Ovary (tissue), 9 donors: ENCODE data around the gene PGAM1. TPM values are rescaled to one million over a fixed set of nuclear protein-coding genes. Genes with fewer than 3 reads are reported as not detected.
A peak's percentile ranks its signal among the peaks of the same experiment; 100 is the strongest.

Experiments used
- DNase-seq, 5 donors: peaks; one replicate each; pipeline ENCODE4 v3.0.0-alpha.2; 2019 to 2020
- H3K27ac ChIP-seq, 2 donors: fragments of 200-600 bp; one replicate each; pipeline versions ENCODE4 v1.5.1 to v1.8.0; 2019 to 2022
- H3K27me3 ChIP-seq: fragments of 200-600 bp; one replicate; pipeline ENCODE4 v1.8.0; 2022
- H3K36me3 ChIP-seq: fragments of 200-600 bp; sonication (generic); one replicate; pipeline ENCODE4 v1.5.1; 2019
- H3K4me1 ChIP-seq: one replicate; pipeline ENCODE4 v1.8.1; 2013; ENCODE audit warnings: mild to moderate bottlenecking, moderate library complexity; ENCODE audit not compliant: insufficient read depth
- H3K4me3 ChIP-seq: fragments of 200-600 bp; sonication (generic); one replicate; pipeline ENCODE4 v1.5.1; 2017
- H3K9me3 ChIP-seq, 2 donors: fragments of 200-600 bp in 1 of 2; sonication (generic) in 1 of 2; one replicate each; pipeline versions ENCODE4 v1.5.1 to v1.8.1; 2013 to 2019; ENCODE audit warnings: mild to moderate bottlenecking in 1 of 2, moderate library complexity in 1 of 2
- EP300 ChIP-seq: sonication (generic); formaldehyde crosslinking; IDR thresholded peaks from one replicate; pipeline ENCODE4 v1.6.1; 2017; ENCODE audit warnings: antibody characterized with exemption
- POLR2A ChIP-seq: fragments of 450-650 bp; IDR thresholded peaks from one replicate; pipeline ENCODE4 v1.6.1; 2017; ENCODE audit warnings: antibody characterized with exemption, mild to moderate bottlenecking, moderate library complexity
- WGBS, 3 donors: extraction: QIAGEN DNeasy Blood & Tissue Kit in 1 of 3; methylation state at CpG; one replicate each; pipeline versions ENCODE4 v1.1.5 to v1.1.7; 2013 to 2017; 5-methylcytosine and 5-hydroxymethylcytosine counted together
- intact Hi-C, 4 donors: fragments of 100-400 bp; cut with DNase I; formaldehyde crosslinking; loops; one replicate each; pipeline versions ENCODE4 v1.11.0 to v1.15.1; 2022 to 2023
- polyA plus RNA-seq, 2 donors: library from polyadenylated mRNA; stranded (reverse); fragments of 200-250 nt in 1 of 2; fragments of 350-450 nt in 1 of 2; fragmentation: Illumina TruSeq in 1 of 2; extraction: RNeasy Lipid Tissue Mini Kit (QIAGEN cat#74804) in 1 of 2; gene quantifications; one replicate each; pipeline ENCODE4 v1.2.3, GENCODE V29; 2013 to 2014
- total RNA-seq, 7 donors: library from RNA; depleted of rRNA in 2 of 7; stranded (reverse); fragments of >200 nt in 2 of 7; fragmentation: NEBNext Ultra II Directional in 3 of 7; extraction: Animal tissue kit (Norgen Biotek cat#: 25700) in 3 of 7; gene quantifications; one replicate each; pipeline versions ENCODE4 v1.1.0 to v1.2.4, GENCODE V29; 2016 to 2023
- TF ChIP-seq, protein P1 (sequence below), 3 donors: fragments of 450-650 bp in 2 of 3; fragments of 200-600 bp in 1 of 3; IDR thresholded peaks; one replicate each; pipeline versions ENCODE4 v1.5.1 to v1.8.0; 2016 to 2022; ENCODE audit warnings: antibody characterized with exemption in 3 of 3, mild to moderate bottlenecking in 1 of 3
- donor health status: DM: no; HTN: no; CAD: no; lungs with moderate emphysema.
- donor health status: DM: no; HTN: no; CAD: no.
- donor health status: Bipolar disorder and iron deficiency.
- donor health status: DM: yes; HTN: yes; CAD: no.
- donor health status: DM: no; HTN: no; CAD: no.
- donor health status: DM: yes; HTN: yes; CAD: no.

PGAM1 gene
- total and polyA plus RNA-seq, 9 donors, result 98.7 to 255 (median 163) TPM

DNA sequence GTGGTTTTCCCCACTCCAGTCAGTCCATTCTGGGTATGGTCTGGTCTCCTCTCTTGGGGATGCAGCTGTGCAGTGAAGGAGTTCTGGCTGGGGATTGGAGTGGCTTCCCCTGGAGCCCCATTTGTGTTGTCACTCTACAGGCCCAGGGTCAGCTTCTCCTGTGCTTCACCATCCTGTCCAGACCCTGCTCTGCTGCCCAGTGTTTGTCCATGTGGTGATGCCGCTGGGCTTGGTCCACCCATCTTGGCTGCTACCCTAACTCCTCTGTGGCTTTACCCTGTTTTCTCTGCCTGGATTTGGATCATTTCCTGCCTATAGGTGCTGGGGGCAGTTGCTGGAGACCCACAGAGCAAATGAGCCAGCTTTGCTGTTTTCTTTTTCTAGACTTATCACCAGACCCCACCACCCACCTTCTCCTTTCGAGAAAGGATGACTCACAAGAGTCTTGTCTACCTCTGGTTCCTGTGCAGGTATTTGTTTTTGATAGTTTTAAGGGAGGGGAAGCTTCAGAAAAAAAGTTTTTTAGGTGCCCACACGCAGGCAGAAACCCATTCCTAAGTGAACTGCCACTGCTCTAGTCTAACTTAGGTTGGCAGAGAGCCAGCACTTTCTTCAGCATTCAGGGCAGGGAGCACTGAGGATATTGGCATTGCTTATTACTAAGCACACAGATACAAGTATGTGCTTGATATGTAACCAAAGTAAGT is 28.5 kb downstream of the PGAM1 start:
- peak in 2 of 5 donors; percentile 30 to 37 for DNase-seq
- 68 to 74% (median 71%) methylated on average over 3 of the region's 3 CpGs for WGBS, 3 donors
- H3K27me3 ChIP-seq, result no peaks in the 10 kb centered on the region

GRCh38 chr10:97456034-97456685 is 30.2 kb downstream of the PGAM1 start:
- 59 to 75% (median 64%) methylated on average over 5 of the region's 5 CpGs for WGBS, 3 donors
- Histone ChIP-seq H3K4me3 (no peak overlapping the region), H3K27ac (no peak overlapping the region), H3K27me3 (no peaks in the 10 kb centered on the region), H3K4me1 (peaks cover 1% of the 10 kb centered on the region), H3K36me3 (no peaks in the 10 kb centered on the region), H3K9me3 (no peaks in the 10 kb centered on the region)
- DNase-seq, result no peak
- TF ChIP-seq POLR2A, result no peak
- intact Hi-C loops, result no loop called here

More for the DNA sequence above, 28.5 kb downstream of the PGAM1 start:
- peaks cover 1% of the 10 kb centered on the region for H3K4me1 ChIP-seq
- intact Hi-C loops, result no loop called here
- H3K36me3 ChIP-seq, result no peaks in the 10 kb centered on the region
- no peaks in the 10 kb centered on the region for H3K9me3 ChIP-seq
- no peak overlapping the region for H3K4me3 ChIP-seq
- H3K27ac ChIP-seq, result no peak overlapping the region
- TF ChIP-seq POLR2A, result no peak

- DNase-seq, result no peak
Observed at GRCh38 chr10:97456686-97457065, 30.7 kb downstream of the PGAM1 start.

DNA sequence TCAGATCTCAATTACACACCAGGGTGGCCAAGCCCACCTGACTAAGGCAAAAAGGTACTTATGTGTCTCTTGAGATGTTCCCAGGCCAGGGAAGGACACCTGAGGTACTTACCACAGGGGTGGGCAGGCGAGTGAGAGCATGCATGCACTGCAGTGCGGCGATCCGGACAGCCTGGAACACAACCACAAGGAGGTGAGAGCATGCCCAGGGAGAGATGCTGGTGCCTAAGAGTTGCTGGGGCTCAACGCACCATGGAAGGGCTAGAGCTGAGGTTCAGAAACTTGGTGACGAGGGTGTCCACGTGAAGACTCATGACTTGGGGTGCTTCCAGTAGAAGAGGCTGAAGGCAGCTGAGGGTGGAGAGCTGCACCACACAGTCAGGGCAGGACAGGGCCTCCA is 33.1 kb downstream of the PGAM1 start:
- WGBS, 3 donors, result 85 to 93% (median 88%) methylated on average over 7 of the region's 7 CpGs
- intact Hi-C loops, result no loop called here
- TF ChIP-seq POLR2A (no peak), EP300 (no peak)
- TF ChIP-seq, protein P1, sequence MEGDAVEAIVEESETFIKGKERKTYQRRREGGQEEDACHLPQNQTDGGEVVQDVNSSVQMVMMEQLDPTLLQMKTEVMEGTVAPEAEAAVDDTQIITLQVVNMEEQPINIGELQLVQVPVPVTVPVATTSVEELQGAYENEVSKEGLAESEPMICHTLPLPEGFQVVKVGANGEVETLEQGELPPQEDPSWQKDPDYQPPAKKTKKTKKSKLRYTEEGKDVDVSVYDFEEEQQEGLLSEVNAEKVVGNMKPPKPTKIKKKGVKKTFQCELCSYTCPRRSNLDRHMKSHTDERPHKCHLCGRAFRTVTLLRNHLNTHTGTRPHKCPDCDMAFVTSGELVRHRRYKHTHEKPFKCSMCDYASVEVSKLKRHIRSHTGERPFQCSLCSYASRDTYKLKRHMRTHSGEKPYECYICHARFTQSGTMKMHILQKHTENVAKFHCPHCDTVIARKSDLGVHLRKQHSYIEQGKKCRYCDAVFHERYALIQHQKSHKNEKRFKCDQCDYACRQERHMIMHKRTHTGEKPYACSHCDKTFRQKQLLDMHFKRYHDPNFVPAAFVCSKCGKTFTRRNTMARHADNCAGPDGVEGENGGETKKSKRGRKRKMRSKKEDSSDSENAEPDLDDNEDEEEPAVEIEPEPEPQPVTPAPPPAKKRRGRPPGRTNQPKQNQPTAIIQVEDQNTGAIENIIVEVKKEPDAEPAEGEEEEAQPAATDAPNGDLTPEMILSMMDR (IDR thresholded peaks at IDR 0.05), result no peak

More at GRCh38 chr10:97456686-97457065, 30.7 kb downstream of the PGAM1 start:
- TF ChIP-seq EP300 (no peak), POLR2A (no peak)
- TF ChIP-seq, protein P1 (IDR thresholded peaks at IDR 0.05), result no peak
- Histone ChIP-seq H3K4me3 (no peak overlapping the region), H3K9me3 (no peaks in the 10 kb centered on the region), H3K27ac (no peak overlapping the region), H3K4me1 (peaks cover 1% of the 10 kb centered on the region), H3K27me3 (no peaks in the 10 kb centered on the region), H3K36me3 (no peaks in the 10 kb centered on the region)
- intact Hi-C loops, result no loop called here
- 55 to 56% (median 55%) methylated on average over 3 of the region's 3 CpGs for WGBS, 3 donors

GRCh38 chr10:97459933-97460332 is 33.9 kb downstream of the PGAM1 start:
- H3K36me3 ChIP-seq, result no peaks in the 10 kb centered on the region
- no peak overlapping the region for H3K4me3 ChIP-seq
- intact Hi-C loops, result loop anchor here in 3 of 4 donors (5.0 kb wide), 2 partner anchors 92 to 152 kb away; no protein-coding TSS in a partner anchor
- no peaks in the 10 kb centered on the region for H3K9me3 ChIP-seq
- no peaks in the 10 kb centered on the region for H3K27me3 ChIP-seq
- H3K4me1 ChIP-seq, result no peaks in the 10 kb centered on the region
- DNase-seq, result no peak
- 74 to 82% (median 78%) methylated on average over 7 of the region's 7 CpGs for WGBS, 3 donors
- TF ChIP-seq, protein P1 (IDR thresholded peaks at IDR 0.05), result no peak
- no peak for TF ChIP-seq EP300
- TF ChIP-seq POLR2A, result no peak
- no peak overlapping the region for H3K27ac ChIP-seq

More for the DNA sequence above, 33.1 kb downstream of the PGAM1 start:
- no peaks in the 10 kb centered on the region for H3K4me1 ChIP-seq
- DNase-seq, result no peak
- no peak overlapping the region for H3K27ac ChIP-seq
- H3K27me3 ChIP-seq, result no peaks in the 10 kb centered on the region
- no peaks in the 10 kb centered on the region for H3K36me3 ChIP-seq
- no peaks in the 10 kb centered on the region for H3K9me3 ChIP-seq
- no peak overlapping the region for H3K4me3 ChIP-seq
